H9 (cell line): ENCODE results near the gene MEPCE. TPM values are rescaled to one million over a fixed set of nuclear protein-coding genes. Genes with fewer than 3 reads are reported as not detected.

Source experiments
- DNase-seq: peaks from one replicate; pipeline ENCODE4 v3.0.0-alpha.2; 2017
- H2AFZ ChIP-seq: one replicate; pipeline ENCODE4 v1.6.1; 2013; ENCODE audit warnings: mild to moderate bottlenecking, low read length, control low read depth, moderate library complexity
- H2AK5ac ChIP-seq: 2 replicates; pipeline ENCODE4 v1.6.1; 2013; ENCODE audit warnings: low read length, control low read depth, mixed read lengths; ENCODE audit not compliant: insufficient read length
- H2BK120ac ChIP-seq: one replicate; pipeline ENCODE4 v1.6.1; 2013; ENCODE audit warnings: low read depth, mild to moderate bottlenecking, low read length, control low read depth, inconsistent platforms; ENCODE audit not compliant: poor library complexity, severe bottlenecking
- H2BK12ac ChIP-seq: 2 replicates; pipeline ENCODE4 v1.6.1; 2013; ENCODE audit warnings: low read length, control low read depth, mixed read lengths, low read depth; ENCODE audit not compliant: insufficient read length
- H2BK15ac ChIP-seq: 2 replicates; pipeline ENCODE4 v1.6.1; 2013; ENCODE audit warnings: low read depth, low read length, control low read depth
- H2BK20ac ChIP-seq: one replicate; pipeline ENCODE4 v1.6.1; 2013; ENCODE audit warnings: low read depth, mild to moderate bottlenecking, low read length, control low read depth, inconsistent platforms; ENCODE audit not compliant: poor library complexity, severe bottlenecking
- H2BK5ac ChIP-seq: 2 replicates; pipeline ENCODE4 v1.6.1; 2013; ENCODE audit warnings: low read length, control low read depth, mixed read lengths; ENCODE audit not compliant: insufficient read length
- H3K14ac ChIP-seq: 2 replicates; pipeline ENCODE4 v1.6.1; 2013; ENCODE audit warnings: low read length, control low read depth; ENCODE audit not compliant: insufficient read depth
- H3K18ac ChIP-seq: 2 replicates; pipeline ENCODE4 v1.6.1; 2013; ENCODE audit warnings: low read depth, mild to moderate bottlenecking, mixed read lengths, low read length, control low read depth; ENCODE audit not compliant: insufficient read length
- H3K23ac ChIP-seq: 2 replicates; pipeline ENCODE4 v1.6.1; 2013; ENCODE audit warnings: low read length, control low read depth, mixed read lengths, low read depth; ENCODE audit not compliant: insufficient read length
- H3K23me2 ChIP-seq: 2 replicates; pipeline ENCODE4 v1.6.1; 2013; ENCODE audit warnings: low read depth, mild to moderate bottlenecking, mixed read lengths, low read length, control low read depth; ENCODE audit not compliant: insufficient read length, poor library complexity, severe bottlenecking
- H3K27ac ChIP-seq: 2 replicates; pipeline ENCODE4 v1.5.1; 2013; ENCODE audit warnings: low read length, control low read depth, mixed read lengths, low read depth; ENCODE audit not compliant: insufficient read length
- H3K27me3 ChIP-seq: 2 replicates; pipeline ENCODE4 v1.6.1; 2013; ENCODE audit warnings: low read length, control low read depth, inconsistent platforms; ENCODE audit not compliant: insufficient read depth
- H3K4ac ChIP-seq: 2 replicates; pipeline ENCODE4 v1.6.1; 2013; ENCODE audit warnings: low read depth, mild to moderate bottlenecking, control low read depth, inconsistent platforms, low read length, moderate library complexity
- H3K4me1 ChIP-seq: 2 replicates; pipeline ENCODE4 v1.6.1; 2013; ENCODE audit warnings: low read length, control low read depth, inconsistent platforms; ENCODE audit not compliant: insufficient read depth
- H3K4me2 ChIP-seq: 2 replicates; pipeline ENCODE4 v1.6.1; 2013; ENCODE audit warnings: low read length, control low read depth, mixed read lengths; ENCODE audit not compliant: insufficient read length, insufficient read depth
- H3K56ac ChIP-seq: 2 replicates; pipeline ENCODE4 v1.6.1; 2013; ENCODE audit warnings: low read depth, mild to moderate bottlenecking, mixed read lengths, low read length, control low read depth; ENCODE audit not compliant: insufficient read length
- H3K79me1 ChIP-seq: 2 replicates; pipeline ENCODE4 v1.6.1; 2013; ENCODE audit warnings: low read depth, mild to moderate bottlenecking, moderate library complexity, low read length, control low read depth, inconsistent platforms; ENCODE audit not compliant: insufficient read depth, poor library complexity, severe bottlenecking
- H3K79me2 ChIP-seq: 2 replicates; pipeline ENCODE4 v1.6.1; 2013; ENCODE audit warnings: low read length, control low read depth, inconsistent platforms; ENCODE audit not compliant: insufficient read depth
- H3K9ac ChIP-seq: 2 replicates; pipeline ENCODE4 v1.6.1; 2013; ENCODE audit warnings: low read length, control low read depth, mixed read lengths; ENCODE audit not compliant: insufficient read length; ENCODE audit errors: extremely low read depth
- H3K9me3 ChIP-seq: one replicate; pipeline ENCODE4 v1.6.1; 2013; ENCODE audit warnings: low read depth, low read length, inconsistent platforms; ENCODE audit not compliant: control insufficient read depth
- H3T11ph ChIP-seq: one replicate; pipeline ENCODE4 v1.6.1; 2013; ENCODE audit warnings: mild to moderate bottlenecking, low read length, control low read depth, inconsistent platforms
- H4K20me1 ChIP-seq: one replicate; pipeline ENCODE4 v1.6.1; 2013; ENCODE audit not compliant: control insufficient read depth, insufficient read length, insufficient read depth
- H4K5ac ChIP-seq: 2 replicates; pipeline ENCODE4 v1.6.1; 2013; ENCODE audit warnings: low read depth, mild to moderate bottlenecking, mixed read lengths, low read length, control low read depth; ENCODE audit not compliant: insufficient read length
- H4K8ac ChIP-seq: replicated peaks from 2 replicates; pipeline ENCODE4 v1.6.1; 2013; ENCODE audit warnings: low read length, control low read depth, mixed read lengths, low read depth; ENCODE audit not compliant: insufficient read length
- H4K91ac ChIP-seq: 2 replicates; pipeline ENCODE4 v1.6.1; 2013; ENCODE audit warnings: low read depth, mild to moderate bottlenecking, moderate library complexity, mixed read lengths, low read length, control low read depth; ENCODE audit not compliant: insufficient read length
- H3K27ac Mint-ChIP-seq, 3 experiments: 2 replicates in 2 of 3; 3 replicates in 1 of 3; pipeline ENCODE4 v1.8.0; 2020 to 2021; ENCODE audit warnings: mixed read lengths in 3 of 3, mild to moderate bottlenecking in 1 of 3, moderate library complexity in 1 of 3
- H3K27me3 Mint-ChIP-seq: 2 replicates; pipeline ENCODE4 v1.8.0; 2021; ENCODE audit warnings: low read depth, mild to moderate bottlenecking, moderate library complexity, mixed read lengths
- H3K36me3 Mint-ChIP-seq, 3 experiments: 2 replicates in 2 of 3; 3 replicates in 1 of 3; pipeline ENCODE4 v1.8.0; 2020 to 2021; ENCODE audit warnings: low read depth in 3 of 3, mixed read lengths in 3 of 3; ENCODE audit not compliant: insufficient read depth in 1 of 3
- H3K4me1 Mint-ChIP-seq, 2 experiments: 2 replicates each; pipeline ENCODE4 v1.8.0; 2020; ENCODE audit warnings: mixed read lengths in 2 of 2
- H3K4me3 Mint-ChIP-seq, 2 experiments: 2 replicates in 1 of 2; 3 replicates in 1 of 2; pipeline ENCODE4 v1.8.0; 2020 to 2021; ENCODE audit warnings: mild to moderate bottlenecking in 2 of 2, mixed read lengths in 2 of 2, moderate library complexity in 1 of 2
- H3K9me3 Mint-ChIP-seq, 2 experiments: 2 replicates in 1 of 2; 3 replicates in 1 of 2; pipeline ENCODE4 v1.8.0; 2020; ENCODE audit warnings: mild to moderate bottlenecking in 2 of 2, mixed read lengths in 2 of 2, moderate library complexity in 1 of 2
- CTCF ChIP-seq: fragments of 200-600 bp; sonication (generic); conservative IDR thresholded peaks from 3 replicates; pipeline ENCODE4 v1.8.0; 2021; ENCODE audit warnings: antibody characterized with exemption, mild to moderate bottlenecking
- WGBS: extraction: QIAGEN DNeasy Blood & Tissue Kit; methylation state at CpG from one replicate; pipeline ENCODE4 v1.1.7; 2013; ENCODE audit warnings: missing lambda C conversion rate, low lambda C conversion rate, mixed read lengths; ENCODE audit not compliant: insufficient read length; ENCODE audit errors: extremely low coverage; 5-methylcytosine and 5-hydroxymethylcytosine counted together
- total RNA-seq: library from RNA; stranded (reverse); gene quantifications from 2 replicates; pipeline ENCODE4 v1.2.1, GENCODE V29; 2021

Gene MEPCE
- total RNA-seq, 1 experiment from 2014 or later = 68.0 TPM

GRCh38 chr7:100464210-100464660 lies 34.6 kb downstream of the MEPCE start, which contains the start of gene SPACDR:
Gene SPACDR (minus strand): TSS chr7:100464260. CDS start chr7:100464025, 235 bp downstream.
- Histone ChIP-seq H2BK120ac (no peak within 1 kb of the TSS), H3K27ac (no peak within 1 kb of the TSS), H2AK5ac (no peak within 1 kb of the TSS), H4K91ac (no peak within 1 kb of the TSS), H3K56ac (no peak within 1 kb of the TSS), H3K4ac (no peak within 1 kb of the TSS), H3K23ac (no peak within 1 kb of the TSS), H3K23me2 (no peaks in the 10 kb centered on the region), H3K79me1 (no peaks in the 10 kb centered on the region), H2BK20ac (no peak within 1 kb of the TSS), H2AFZ (no peak within 1 kb of the TSS), H3K4me1 (no peaks in the 10 kb centered on the region), H4K5ac (no peak within 1 kb of the TSS), H2BK15ac (no peak within 1 kb of the TSS), H4K20me1 (no peaks in the 10 kb centered on the region), H3K9ac (no peak within 1 kb of the TSS), H2BK5ac (no peak within 1 kb of the TSS), H3K27me3 (no peaks in the 10 kb centered on the region), H4K8ac (no peak within 1 kb of the TSS), H3K14ac (no peak within 1 kb of the TSS), H3T11ph (no peak within 1 kb of the TSS), H3K4me2 (no peak within 1 kb of the TSS), H2BK12ac (no peak within 1 kb of the TSS), H3K79me2 (no peaks in the 10 kb centered on the region), H3K18ac (no peak within 1 kb of the TSS), H3K9me3 (no peaks in the 10 kb centered on the region)
- Mint-ChIP-seq H3K36me3 (peaks cover 0 to 3% (median 0%) of the 10 kb centered on the region in 3 experiments; a peak in 1 of 7 replicates), H3K4me3 (no peak within 1 kb of the TSS), H3K4me1 (peaks cover 6 to 8% of the 10 kb centered on the region in 2 experiments; a peak in 3 of 4 replicates), H3K27me3 (peaks cover 7% of the 10 kb centered on the region), H3K27ac (0 out of 7 replicates have a peak within 1 kb of the TSS, but pooled peaks of 1 of the 3 experiments have one; percentile 29), H3K9me3 (no peaks in the 10 kb centered on the region)
- DNase-seq = no peak
- WGBS = no CpG with 5 or more reads among the region's 7 CpGs
- TF ChIP-seq CTCF = no peak
